ENCODE results near the gene ZNF124.
A peak's percentile ranks its signal among the peaks of the same experiment; 100 is the strongest.
"Not testable (repeated sequence)": the region's sequence is repeated elsewhere in the genome, so short reads cannot be mapped to it uniquely, and the experiment has no call there.

ZNF124 gene

DNA sequence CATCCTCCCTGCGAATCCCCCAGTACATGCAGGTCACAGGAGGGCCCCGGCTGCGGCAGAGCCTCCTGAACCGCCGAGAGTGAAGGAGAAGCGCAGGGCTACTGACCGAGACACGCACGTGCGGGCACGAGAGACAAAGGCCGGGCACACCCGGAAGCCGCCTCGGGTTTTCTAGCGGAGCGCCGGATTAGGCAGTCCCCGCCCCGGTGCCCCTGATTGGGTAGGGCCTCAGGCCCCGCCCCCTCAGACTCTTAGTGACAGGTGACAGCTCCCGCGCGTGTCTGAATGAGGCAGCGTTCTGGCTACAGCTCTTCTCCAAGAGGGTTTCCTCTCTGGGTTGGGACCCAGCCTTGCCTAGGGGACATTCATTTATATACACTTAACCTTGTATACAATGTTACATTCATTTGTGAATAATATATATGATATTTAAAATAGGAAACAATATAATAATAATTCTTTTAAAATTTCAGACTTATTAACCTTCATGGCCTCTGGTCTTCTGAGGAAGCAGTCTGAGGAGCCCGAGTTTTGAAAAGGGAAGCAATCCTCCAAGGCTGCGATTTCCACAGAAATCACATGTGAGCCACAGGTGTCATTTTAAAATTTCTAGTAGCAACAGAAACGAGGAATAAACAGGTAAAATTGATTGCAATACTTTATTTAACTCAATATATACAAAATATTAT is at the start of gene ZNF124:
ZNF124 (minus strand) TSS at position 146 of the 689 bp plus-strand sequence; CDS start at position 3, 143 bp downstream.
- DNase-seq (ENCODE audit: low read depth in 2 of 2): not testable (repeated sequence)

DNA sequence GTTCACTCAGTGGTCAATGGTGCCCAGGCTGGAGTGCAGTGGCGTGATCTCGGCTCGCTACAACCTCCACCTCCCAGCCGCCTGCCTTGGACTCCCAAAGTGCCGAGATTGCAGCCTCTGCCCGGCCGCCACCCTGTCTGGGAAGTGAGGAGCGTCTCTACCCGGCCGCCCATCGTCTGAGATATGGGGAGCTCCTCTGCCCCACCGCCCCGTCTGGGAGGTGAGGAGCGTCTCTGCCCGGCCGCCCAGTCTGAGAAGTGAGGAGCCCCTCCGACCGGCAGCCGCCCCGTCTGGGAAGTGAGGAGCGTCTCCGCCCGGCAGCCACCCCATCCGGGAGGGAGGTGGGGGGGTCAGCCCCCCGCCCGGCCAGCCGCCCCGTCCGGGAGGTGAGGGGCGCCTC is 48.5 kb upstream of the ZNF124 start:
- DNase-seq (ENCODE audit: low read depth in 2 of 2): not testable (repeated sequence)

DNA sequence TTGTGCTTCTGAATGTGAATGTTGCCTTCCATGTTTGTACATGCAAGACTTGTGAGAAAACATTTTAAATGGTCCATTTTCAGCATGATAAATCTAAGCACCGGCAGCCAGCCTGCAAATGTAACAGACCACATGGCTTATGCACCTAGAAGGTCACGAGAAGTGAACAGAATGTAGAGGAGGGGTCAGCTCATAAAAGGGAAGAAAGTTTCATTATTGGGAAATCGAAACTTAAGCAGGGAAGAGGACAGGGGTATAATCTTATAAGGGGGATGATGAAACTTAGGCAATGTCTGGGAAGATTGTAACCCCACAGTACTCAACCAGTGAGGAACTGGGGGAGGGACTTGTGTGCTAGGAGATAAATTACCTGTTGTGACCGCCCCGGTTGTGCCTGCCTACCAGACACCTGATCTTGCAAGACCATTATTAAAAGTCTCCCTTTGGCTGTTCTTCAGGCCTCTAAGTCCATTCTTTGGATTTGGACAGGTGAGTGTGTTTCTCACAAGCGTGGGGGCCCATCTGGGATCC is 46.4 kb upstream of the ZNF124 start:
- DNase-seq (ENCODE audit: low read depth in 2 of 2): no peak

DNA sequence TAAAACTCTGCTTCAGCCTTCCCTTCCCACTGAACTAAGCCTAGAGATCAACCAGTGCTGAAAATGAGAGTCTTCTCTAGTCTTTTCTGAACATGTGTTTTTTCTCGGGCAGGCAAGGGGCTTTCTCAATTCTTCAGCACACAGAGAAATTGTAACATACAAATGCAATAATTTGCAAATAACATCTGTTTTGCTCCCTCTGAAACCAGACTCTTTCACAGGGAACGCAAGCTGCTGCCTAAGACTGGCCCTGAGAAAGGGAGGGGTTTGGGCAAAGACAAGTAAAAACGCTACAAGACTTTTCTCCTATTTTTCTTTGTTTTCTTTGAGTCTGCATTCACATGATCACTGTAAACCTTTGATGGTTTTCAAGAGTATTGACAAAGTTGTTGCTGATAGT is 44.4 kb upstream of the ZNF124 start:
- no peak for DNase-seq (ENCODE audit: low read depth in 2 of 2)

DNA sequence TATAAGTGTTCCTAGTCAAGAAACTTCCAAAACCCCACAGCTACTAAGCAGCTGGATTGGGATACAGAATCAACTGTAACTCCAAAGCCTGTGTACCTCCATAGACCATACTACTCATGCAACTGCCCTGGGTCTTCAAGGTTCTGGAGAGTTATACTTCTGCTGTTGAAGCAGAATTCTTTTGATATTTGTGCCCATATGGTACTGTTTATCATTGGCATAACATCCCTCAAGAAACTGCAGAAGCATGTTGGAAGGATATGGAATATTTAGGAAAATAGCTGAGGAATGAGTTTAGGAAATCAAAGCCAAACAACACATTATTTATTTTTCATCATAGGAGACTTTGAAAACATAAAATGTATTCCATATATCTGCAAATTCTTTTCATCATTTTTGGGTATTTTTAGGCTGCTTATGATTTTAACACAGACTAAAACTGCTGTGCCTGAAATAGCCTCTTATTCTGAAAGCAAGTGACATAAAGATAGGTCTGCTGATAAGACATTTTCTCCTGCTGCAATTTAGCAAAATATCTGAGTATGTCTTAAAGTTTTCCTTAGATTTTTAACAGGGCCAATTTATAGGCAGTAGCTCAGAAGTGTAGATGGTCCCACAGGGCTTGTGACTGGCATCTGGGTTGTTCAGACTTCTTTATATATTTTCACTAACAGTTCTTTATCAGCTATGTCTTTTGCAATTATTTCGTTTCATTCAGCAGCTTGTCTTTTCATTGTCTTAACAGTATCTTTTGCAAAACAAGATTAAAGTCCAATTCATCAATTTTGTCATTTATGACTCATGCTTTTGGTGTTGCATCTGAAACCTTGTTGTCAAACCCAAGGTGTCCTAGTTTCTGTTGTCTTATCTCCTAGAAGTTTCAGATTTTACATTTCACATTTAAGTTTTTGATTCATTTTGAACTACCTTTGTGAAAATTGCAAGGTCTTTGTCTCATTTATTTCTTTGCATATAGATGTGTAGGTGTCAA is 41.1 kb upstream of the ZNF124 start:
- DNase-seq (ENCODE audit: low read depth in 2 of 2): peak in 1 of 2 experiments; percentile 1

DNA sequence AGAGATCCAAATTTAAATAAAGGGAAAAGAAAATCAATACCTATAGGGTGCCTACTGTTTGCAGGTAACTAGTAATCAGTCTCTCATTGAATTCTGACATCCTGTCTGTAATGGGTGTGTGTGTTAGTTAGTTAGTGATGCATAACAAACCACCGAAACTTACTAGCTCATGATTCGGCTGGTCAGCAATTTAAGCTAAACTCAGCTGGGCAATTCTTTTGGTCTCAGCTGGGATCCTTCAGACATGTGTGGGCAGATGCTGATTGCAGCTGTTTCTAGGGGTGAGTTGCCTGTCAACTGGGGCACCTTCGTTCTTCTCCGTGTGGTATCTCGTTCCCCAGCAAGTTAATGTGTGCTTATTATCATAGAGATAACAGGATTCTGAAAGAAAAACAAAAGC is 40.2 kb upstream of the ZNF124 start:
- no peak for DNase-seq (ENCODE audit: low read depth in 2 of 2)

DNA sequence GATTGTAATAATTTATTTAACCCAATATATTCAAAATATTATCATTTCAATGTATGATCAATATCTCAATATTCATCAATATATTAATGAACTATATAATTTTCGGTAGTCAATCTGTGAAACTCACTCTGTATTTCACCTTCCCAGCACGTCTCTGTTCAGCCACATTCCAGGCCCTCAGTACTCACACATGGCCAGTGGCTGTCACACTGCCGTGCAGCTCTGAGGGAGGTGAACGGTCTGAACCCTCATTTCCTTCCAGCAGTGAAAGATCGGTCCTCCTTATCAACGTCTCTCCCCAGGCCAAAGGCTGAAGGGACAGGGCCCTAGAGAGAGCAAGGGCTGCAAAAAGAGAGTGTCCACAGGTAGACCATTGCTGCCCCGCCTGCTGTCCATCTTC is 39.5 kb upstream of the ZNF124 start:
- DNase-seq (ENCODE audit: low read depth in 2 of 2): no peak

DNA sequence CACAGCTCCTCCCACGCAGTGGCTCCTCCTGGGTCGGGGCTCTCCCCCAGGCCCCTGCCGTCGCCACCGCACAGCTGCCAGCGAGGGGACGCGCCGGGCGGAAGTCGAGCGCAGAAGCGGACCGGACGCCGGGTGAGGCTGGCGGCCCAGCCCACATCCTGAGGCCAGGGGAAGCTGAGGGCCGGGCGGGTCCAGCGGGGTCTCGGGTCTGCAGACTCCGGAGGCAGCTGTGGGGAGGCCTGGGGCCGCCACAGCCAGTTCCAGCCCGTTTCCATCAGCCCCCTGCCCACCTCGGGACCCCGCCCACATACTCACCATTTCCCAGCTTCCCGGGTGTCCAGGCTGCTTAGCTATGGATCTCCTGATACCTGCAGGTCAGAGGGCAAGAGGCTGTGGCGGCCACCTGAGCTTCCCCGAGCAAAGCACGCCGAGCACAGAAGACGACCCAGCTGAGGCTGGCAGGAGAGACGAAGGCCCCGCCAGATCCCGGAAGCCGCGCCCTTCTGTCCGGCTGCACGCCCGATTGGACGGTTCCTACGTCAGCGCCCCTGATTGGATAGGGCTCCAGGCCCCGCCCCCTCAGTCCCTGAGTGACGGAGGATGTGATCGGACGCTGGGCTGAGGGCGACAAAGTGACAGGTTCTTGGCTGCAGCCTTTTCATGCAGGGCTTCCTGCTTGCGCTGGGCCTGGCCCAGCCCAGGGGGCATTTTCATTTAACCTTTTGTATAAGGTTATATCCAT is 38.7 kb upstream of the ZNF124 start:
- DNase-seq (ENCODE audit: low read depth in 2 of 2): peak; percentile 69 to 76

DNA sequence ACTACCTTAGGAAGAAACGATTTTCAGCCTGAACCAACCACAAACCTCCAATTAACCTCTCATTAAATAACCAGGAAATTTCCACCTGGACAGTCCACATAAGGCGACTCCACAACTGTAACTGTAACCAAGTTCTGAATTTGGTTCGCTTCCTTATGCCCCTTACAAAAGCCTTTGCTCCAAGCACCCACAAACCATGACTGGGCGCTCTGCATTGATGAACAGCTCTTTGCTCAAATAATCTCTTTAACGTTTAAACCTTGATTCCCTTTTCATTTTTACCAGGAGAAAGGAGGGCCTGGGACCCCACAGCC is 38.2 kb upstream of the ZNF124 start:
- no peak for DNase-seq (ENCODE audit: low read depth in 2 of 2)

DNA sequence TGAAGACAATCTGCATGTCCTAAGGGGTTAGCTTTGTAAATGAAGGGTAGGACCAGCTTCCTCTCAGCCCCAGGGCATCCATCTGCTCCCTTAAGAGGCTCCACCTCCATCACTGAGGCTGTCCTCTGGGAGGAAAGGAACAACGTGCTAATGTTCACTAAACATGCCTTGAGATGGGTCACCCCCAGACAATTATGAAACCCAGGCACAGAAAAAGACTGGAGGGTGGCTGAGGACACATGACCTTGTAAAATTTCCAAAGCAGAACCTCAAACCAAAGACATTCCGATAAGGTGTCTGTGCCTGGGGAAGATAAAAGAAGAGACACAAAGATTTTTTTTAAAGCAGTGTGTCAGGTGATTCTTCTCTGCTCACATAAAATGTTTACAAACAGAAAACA is 37.6 kb upstream of the ZNF124 start:
- DNase-seq (ENCODE audit: low read depth in 2 of 2): no peak

DNA sequence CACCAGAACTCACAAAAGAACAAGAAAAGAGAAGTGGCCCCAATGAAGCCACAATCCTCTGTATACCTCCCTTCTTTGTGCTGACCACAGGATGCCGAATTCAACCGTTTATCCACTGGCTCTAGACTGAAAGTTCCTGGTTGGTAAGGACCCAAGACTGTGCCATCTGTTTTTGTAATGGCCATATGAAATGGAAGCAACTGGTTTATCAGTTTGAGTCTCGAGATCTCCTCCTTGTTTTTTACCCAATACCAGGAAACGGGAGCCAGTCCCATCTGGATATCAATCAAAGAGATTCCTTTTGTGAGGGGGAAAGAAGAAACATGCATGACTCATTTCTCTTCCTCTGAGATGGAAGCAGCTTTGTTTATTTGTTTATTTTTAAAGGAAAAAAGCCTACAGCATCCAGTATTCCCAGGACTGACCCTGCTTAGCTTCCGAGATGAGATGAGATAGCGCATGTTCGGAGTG is 32.4 kb upstream of the ZNF124 start:
- DNase-seq (ENCODE audit: low read depth in 2 of 2): no peak

DNA sequence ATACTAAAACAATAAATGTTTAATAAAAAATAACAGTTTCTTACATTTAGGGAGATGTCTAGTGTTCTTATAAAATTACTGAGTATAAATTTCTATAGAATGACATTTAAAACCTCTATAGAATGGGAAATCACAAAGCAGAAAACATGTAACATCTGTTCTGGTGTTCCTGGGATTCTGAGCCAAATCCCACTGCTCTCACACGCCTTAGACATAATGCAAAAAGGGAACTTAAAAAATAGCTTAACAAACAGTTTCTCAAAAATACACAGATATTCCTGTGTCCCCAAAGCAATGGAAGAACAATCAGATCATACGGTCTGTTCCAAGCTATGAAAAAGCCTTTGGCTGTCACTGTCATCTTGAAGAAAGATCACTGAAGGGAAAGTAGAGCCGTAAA is 27.0 kb upstream of the ZNF124 start:
- no peak for DNase-seq (ENCODE audit: low read depth in 2 of 2)

DNA sequence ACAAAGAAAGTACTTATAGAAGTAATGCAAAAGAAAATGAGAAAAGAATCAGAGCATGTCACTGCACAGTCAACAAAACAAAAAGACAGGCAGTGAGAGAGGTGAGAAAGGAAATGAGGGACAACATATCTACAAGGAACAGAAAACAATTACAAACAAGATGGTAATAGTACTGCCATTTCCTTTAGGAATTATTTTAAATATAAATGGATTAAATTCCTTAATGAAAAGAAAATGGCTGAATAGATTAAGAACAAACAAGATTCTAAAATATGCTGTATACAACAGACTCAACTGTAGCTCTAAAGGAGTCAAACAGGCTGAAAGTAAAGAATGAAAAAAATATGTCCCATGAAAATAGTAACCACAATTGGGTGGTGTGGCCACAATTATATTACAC is 22.1 kb upstream of the ZNF124 start:
- DNase-seq (ENCODE audit: low read depth in 2 of 2): no peak

DNA sequence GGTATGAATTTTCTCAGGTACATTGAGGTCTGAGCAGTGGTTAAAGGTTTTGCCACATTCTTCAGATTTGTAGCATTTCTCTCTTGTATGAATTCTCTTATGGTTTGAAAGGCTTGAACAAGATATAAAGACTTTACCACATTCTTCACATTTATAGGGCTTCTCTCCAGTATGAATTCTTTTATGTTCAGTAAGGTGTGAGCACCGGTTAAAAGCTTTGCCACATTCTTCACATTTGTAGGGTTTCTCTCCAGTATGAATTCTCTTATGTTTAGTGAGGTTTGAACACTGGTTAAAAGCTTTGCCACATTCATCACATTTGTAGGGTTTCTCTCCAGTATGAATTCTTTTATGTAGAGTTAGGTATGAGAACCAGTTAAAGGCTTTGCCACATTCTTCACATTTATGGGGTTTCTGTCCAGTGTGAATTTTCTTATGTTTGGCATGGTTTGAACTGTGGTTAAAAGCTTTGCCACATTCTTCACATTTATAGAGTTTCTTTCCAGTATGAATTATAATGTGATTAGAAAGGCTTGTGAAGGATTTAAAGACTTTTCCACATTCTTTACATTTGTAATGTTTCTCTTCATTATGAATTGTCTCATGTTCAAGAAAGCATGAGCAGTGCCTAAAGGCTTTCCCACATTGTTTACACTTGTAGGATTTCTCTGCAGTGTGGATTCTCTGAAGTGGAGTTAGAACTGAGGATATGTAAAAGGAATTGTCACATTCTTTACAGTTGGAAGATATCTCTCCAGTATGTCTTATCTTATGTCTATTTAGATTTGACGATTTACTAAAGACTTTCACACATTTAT is 18.4 kb upstream of the ZNF124 start:
- DNase-seq (ENCODE audit: low read depth in 2 of 2): no peak

DNA sequence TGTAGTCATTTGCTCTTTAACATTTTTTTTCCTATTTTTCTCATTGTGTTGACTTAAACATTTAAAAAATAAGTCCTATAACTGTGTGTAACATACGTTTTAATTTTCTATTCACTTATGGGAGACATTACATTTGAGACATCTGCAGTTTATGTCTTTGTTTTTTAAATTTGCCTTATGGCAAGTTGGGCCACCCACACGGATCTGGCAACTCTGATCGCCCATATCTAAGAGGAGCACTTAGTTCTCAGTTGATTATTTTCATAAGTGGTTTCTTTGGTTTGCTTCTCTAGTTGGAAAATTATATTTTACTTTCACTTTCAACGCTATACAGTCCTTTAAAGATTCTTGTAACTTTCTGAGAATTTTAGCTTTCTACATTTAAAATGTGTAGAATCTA is 13.8 kb upstream of the ZNF124 start:
- no peak for DNase-seq (ENCODE audit: low read depth in 2 of 2)

DNA sequence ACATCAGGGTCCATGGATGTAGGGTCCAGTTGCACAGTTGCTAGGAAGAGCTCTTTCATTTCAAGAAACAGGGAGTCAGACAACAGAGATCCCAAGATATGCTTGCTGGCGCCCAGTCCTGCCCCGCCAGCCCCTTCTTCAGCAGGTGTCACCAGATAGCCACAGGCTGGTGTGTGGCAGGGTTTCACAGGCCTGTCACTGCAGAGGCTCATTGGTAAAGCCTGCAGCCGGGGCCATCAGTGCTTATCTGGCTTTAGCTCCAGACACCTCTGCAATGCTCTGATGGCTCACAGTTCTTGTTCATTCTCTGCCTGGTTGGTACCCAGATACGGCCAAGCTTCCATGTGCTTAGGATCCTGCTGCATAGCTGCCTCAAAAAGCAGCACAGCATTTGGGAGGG is 12.4 kb upstream of the ZNF124 start:
- DNase-seq (ENCODE audit: low read depth in 2 of 2): no peak

DNA sequence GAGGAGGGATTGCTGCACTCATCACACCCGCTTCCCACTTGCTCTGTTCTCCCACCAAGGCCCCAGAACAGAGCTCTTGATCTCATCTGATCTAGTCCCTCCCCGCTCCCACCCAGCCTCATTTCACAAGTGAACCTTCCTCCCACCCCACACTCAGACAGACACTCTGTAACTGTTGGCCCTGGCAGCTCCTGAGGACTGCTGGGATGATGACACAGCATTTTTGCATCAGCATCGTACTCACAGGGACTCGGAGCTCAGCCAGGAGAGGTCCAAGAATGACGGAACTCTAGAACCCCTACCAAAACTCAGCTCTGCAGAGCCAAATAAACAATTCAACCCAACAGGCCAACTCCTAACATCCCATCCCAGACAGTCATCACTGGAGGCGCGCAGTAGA is 11.2 kb upstream of the ZNF124 start:
- no peak for DNase-seq (ENCODE audit: low read depth in 2 of 2)

DNA sequence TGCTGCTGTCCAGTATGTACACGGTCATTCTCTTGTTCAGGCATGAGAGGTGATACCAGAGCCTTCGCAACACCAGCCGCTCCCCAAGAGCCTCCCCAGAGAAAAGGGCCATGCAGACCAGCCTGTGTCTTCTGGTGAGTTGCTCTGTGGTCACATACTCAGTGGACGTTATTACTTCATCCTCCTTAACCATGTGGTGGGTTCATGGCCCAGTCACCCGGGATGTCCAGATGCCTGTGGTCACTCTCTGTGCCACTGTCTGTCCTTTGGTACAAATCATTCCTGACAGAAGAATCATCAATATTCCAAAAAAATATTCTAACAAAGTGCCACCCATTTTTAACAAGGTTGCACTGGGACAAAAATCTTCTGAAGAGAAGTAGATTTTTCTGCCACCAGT is 8.8 kb upstream of the ZNF124 start:
- DNase-seq (ENCODE audit: low read depth in 2 of 2): no peak

DNA sequence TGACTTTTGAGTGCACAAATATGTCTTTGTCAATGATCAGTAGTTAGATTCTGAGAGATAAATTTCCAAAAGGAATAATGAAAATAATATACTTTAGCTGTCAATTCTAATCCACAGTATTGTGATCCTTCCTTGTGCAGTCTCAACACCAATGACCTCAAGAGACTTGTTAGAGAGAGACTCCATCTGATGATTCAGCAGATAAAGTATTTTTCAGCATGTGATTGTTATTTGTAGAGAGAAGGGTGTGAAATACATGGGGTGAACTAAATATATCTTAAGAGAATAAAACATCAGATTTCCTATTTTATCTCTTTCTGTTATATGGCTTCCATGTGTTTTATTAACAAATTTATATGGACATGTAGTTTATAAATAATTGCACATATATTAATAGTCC is 5.9 kb upstream of the ZNF124 start:
- no peak for DNase-seq (ENCODE audit: low read depth in 2 of 2)

DNA sequence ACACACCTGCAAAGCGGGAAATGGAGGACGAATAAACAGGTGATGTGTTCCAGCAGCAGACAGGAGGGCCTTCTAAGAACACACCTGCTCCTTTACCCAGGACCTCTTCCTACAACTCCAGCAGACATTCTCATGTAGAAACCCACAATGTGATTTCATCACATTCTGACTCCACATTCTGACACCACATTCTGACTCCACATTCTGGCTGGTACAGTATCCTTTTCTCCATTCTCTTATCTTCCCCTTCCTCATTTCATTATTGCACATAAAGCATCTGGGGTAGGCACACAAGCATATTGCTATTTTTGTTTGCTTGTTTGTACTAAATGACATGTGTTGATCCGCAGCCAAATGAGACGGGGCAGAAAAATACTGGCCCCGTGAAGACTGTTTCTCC is 3.6 kb upstream of the ZNF124 start:
- DNase-seq (ENCODE audit: low read depth in 2 of 2): no peak

DNA sequence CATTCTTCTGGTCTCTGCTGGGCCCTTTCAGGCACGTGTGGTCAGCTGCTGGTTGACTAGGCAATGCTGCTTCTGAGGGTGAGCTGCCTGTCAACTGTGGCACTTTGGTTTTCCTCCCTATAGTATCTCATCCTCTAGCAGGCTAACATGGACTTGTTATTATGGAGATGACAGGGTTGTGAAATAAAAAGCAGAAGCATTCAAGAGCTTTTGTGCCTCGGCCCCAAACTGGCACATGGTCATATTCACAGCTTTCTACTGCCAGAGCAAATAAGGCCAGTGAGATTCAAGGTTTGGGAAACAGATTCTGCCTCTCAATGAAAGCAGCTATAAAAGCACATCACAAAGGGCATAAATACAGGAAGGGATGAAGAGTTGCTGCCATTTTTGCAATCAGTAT is 1.6 kb upstream of the ZNF124 start:
- no peak for DNase-seq (ENCODE audit: low read depth in 2 of 2)
